GM12878 (cell line): ENCODE measurements around the gene TNFRSF6B. TPM values are rescaled to one million over a fixed set of nuclear protein-coding genes. Genes with fewer than 3 reads are reported as not detected.
A peak's percentile ranks its signal among the peaks of the same experiment; 100 is the strongest.

Experiments used
- ATAC-seq: fragments of 200-7000 bp; cut with Tn5 transposase; 3 replicates; pipeline ENCODE4 v1.9.1; 2020; ENCODE audit warnings: mild to moderate bottlenecking, moderate library complexity
- BruUV-seq: library from RNA; stranded (reverse); fragments of 400-500 nt; replicated peaks from 2 replicates; lab custom pipeline; 2021; lab: Mats Ljungman, UMichigan
- CTCF ChIA-PET: fragments of 300-600 bp; sonication (Branson Sonifier 250); formaldehyde crosslinking; extraction: SDS; loops from one replicate; lab custom pipeline; 2021; ENCODE audit warnings: inconsistent platforms; lab: Yijun Ruan, JAX
- POLR2A ChIA-PET: fragments of 350-600 bp; formaldehyde crosslinking; extraction: SDS; loops from one replicate; lab custom pipeline; 2021; ENCODE audit warnings: inconsistent platforms; lab: Charles Lee
- RAD21 ChIA-PET: fragments of 300-600 bp; sonication (Branson Sonifier 250); formaldehyde crosslinking; loops from one replicate; lab custom pipeline; 2023; ENCODE audit warnings: antibody characterized with exemption; ENCODE audit not compliant: unreplicated experiment; lab: Charles Lee
- SMC1A ChIA-PET: fragments of 300-600 bp; sonication (Branson Sonifier 250); formaldehyde crosslinking; loops from one replicate; lab custom pipeline; 2023; ENCODE audit not compliant: unreplicated experiment, uncharacterized antibody; lab: Charles Lee
- DNase-seq: peaks from one replicate; pipeline ENCODE4 v3.0.0-alpha.2; 2011; ENCODE audit warnings: low read depth, low spot score
- FAIRE-seq: peaks from 3 replicates; lab custom pipeline; 2011; peaks lifted over from hg19 to GRCh38; lab: Jason Lieb, UNC
- H2AFZ ChIP-seq: 2 replicates; pipeline ENCODE4 v1.6.0; 2011; ENCODE audit warnings: low read depth, low read length, control low read depth; ENCODE audit not compliant: control insufficient read depth
- H3K27ac ChIP-seq: 2 replicates; pipeline ENCODE4 v1.5.1; 2011; ENCODE audit warnings: control low read depth; ENCODE audit not compliant: control insufficient read depth, insufficient read depth
- H3K27me3 ChIP-seq, 2 experiments: replicated peaks in 1 of 2; 2 replicates each; pipeline versions ENCODE4 v1.6.0 to v1.6.1; 2011; ENCODE audit warnings: low read length in 1 of 2; ENCODE audit not compliant: control insufficient read depth in 2 of 2, insufficient read depth in 2 of 2
- H3K36me3 ChIP-seq, 2 experiments: 2 replicates each; pipeline ENCODE4 v1.5.1; 2011; ENCODE audit warnings: low read length in 1 of 2; ENCODE audit not compliant: control insufficient read depth in 2 of 2, insufficient read depth in 2 of 2
- H3K4me1 ChIP-seq: 2 replicates; pipeline ENCODE4 v1.6.1; 2011; ENCODE audit warnings: mild to moderate bottlenecking, low read length, moderate library complexity, mixed read lengths; ENCODE audit not compliant: control insufficient read depth, insufficient read depth
- H3K4me2 ChIP-seq: 2 replicates; pipeline ENCODE4 v1.6.0; 2011; ENCODE audit warnings: control low read depth; ENCODE audit not compliant: control insufficient read depth, insufficient read depth
- H3K4me3 ChIP-seq: fragments of 200-600 bp; sonication (generic); 2 replicates; pipeline ENCODE4 v1.5.1; 2016
- H3K79me2 ChIP-seq: 2 replicates; pipeline ENCODE4 v1.6.0; 2011; ENCODE audit warnings: low read length; ENCODE audit not compliant: control insufficient read depth, insufficient read depth
- H3K9ac ChIP-seq: 2 replicates; pipeline ENCODE4 v1.8.0; 2011; ENCODE audit warnings: low read length, control low read depth, mixed read lengths; ENCODE audit not compliant: control insufficient read depth, insufficient read depth
- H3K9me3 ChIP-seq: replicated peaks from 3 replicates; pipeline ENCODE4 v1.5.1; 2011; ENCODE audit warnings: mild to moderate bottlenecking, low read length; ENCODE audit not compliant: control insufficient read depth, insufficient read depth
- H4K20me1 ChIP-seq: 2 replicates; pipeline ENCODE4 v1.6.0; 2011; ENCODE audit not compliant: control insufficient read depth, insufficient read depth
- BMI1 ChIP-seq: fragments of 450-650 bp; IDR thresholded peaks from 2 replicates; pipeline ENCODE4 v1.6.1; 2016; ENCODE audit warnings: mild to moderate bottlenecking, moderate library complexity, borderline replicate concordance
- ETV6 ChIP-seq, 2 experiments: fragments of 450-650 bp in 1 of 2; IDR thresholded peaks in 1 of 2; conservative IDR thresholded peaks in 1 of 2; 2 replicates each; pipeline ENCODE4 v1.6.1; 2014; ENCODE audit warnings: antibody characterized with exemption in 1 of 2, borderline replicate concordance in 1 of 2, low read depth in 1 of 2, mild to moderate bottlenecking in 1 of 2, moderate library complexity in 1 of 2
- WGBS: methylation state at CpG from one replicate; pipeline ENCODE4 v1.1.6; 2016; ENCODE audit warnings: low lambda C conversion rate; ENCODE audit not compliant: insufficient replicate concordance, insufficient coverage; ENCODE audit errors: missing lambda C conversion rate; 5-methylcytosine and 5-hydroxymethylcytosine counted together
- in situ Hi-C: fragments of 300-500 bp; cut with MboI; formaldehyde crosslinking; loops from 9 replicates; pipeline ENCODE4 v1.14.3; 2018; ENCODE audit warnings: mixed read lengths
- intact Hi-C: fragments of 100-400 bp; cut with micrococcal nuclease; formaldehyde crosslinking; loops from one replicate; pipeline ENCODE4 v1.14.2; 2022; ENCODE audit not compliant: unreplicated experiment
- polyA plus RNA-seq, 11 experiments: library from polyadenylated mRNA; depleted of rRNA in 4 of 11; unstranded in 6 of 11; stranded (reverse) in 5 of 11; fragments of >200 nt; fragmentation: Nextera tagmentation in 4 of 11; fragmentation: Illumina TruSeq in 1 of 11; extraction: Ambion mirVana in 4 of 11; extraction: Trizol in 1 of 11; gene quantifications; 1 replicate in 1 of 11; 2 replicates in 10 of 11; pipeline versions ENCODE4 v1.2.1 to v1.2.3, GENCODE V29; 2011 to 2016; ENCODE audit warnings: inconsistent platforms in 2 of 11, missing spikeins in 2 of 11, low read depth in 1 of 11
- total RNA-seq, 4 experiments: library from RNA; depleted of rRNA in 3 of 4; stranded (reverse); fragments of >200 nt in 3 of 4; fragmentation: Illumina TruSeq in 1 of 4; extraction: Trizol in 1 of 4; gene quantifications; 2 replicates each; pipeline versions ENCODE4 v1.2.1 to v1.2.3, GENCODE V29; 2013 to 2021
- TF ChIP-seq, protein P1 (sequence below): IDR thresholded peaks from 2 replicates; pipeline ENCODE4 v1.6.1; 2012; ENCODE audit warnings: mild to moderate bottlenecking, low read depth, low read length
- TF ChIP-seq, protein P2 (sequence below): IDR thresholded peaks from 2 replicates; pipeline ENCODE4 v1.6.1; 2012; ENCODE audit warnings: low read length, inconsistent platforms
- TF ChIP-seq, protein P3 (sequence below), 3 experiments: IDR thresholded peaks in 2 of 3; conservative IDR thresholded peaks in 1 of 3; 2 replicates each; pipeline ENCODE4 v1.5.1; 2011; ENCODE audit warnings: low read depth in 3 of 3, low read length in 3 of 3, mild to moderate bottlenecking in 3 of 3, control low read depth in 2 of 3, moderate library complexity in 2 of 3, inconsistent platforms in 1 of 3, mixed read lengths in 1 of 3; ENCODE audit not compliant: control insufficient read depth in 2 of 3, insufficient read depth in 1 of 3; ENCODE audit errors: extremely low read depth in 1 of 3

TNFRSF6B gene
- total and polyA plus RNA-seq, 10 of the 15 experiments (the other 5 are each of a cell fraction or from before 2014, with no cell fraction given), result 0.67 to 2.2 (median 1.8) TPM; not detected in 7

DNA sequence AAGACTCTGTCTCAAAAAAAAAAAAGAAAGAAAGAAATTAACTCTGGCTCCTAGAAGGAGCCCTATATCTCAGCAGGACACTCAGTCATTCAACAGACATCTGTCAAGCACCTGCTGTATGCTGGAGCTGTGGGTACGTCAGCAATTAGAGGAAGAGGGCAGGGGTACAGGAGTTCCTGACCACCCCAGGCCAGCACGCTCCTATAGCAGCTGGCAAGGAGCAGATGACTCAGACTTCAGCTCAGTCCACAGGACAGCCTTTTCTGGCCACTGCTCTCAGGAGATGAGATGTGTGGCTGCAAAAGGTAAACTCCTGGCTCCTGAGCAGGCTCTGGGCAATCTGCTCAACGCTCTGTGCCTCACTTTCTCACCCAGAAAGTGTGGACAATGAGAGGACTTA, 40.0 kb upstream of the TNFRSF6B start:
- Histone ChIP-seq H3K9ac (no peak overlapping the region), H3K4me2 (no peak overlapping the region), H3K36me3 (peaks cover 0 to 2% of the 10 kb centered on the region in 2 experiments; a peak in 2 of 4 replicates), H3K27me3 (peaks cover 4 to 7% of the 10 kb centered on the region in 2 experiments; a peak in 3 of 4 replicates), H2AFZ (no peak overlapping the region), H3K79me2 (peaks cover 10% of the 10 kb centered on the region), H3K4me1 (peaks cover 8% of the 10 kb centered on the region), H3K9me3 (no peaks in the 10 kb centered on the region), H3K4me3 (no peak overlapping the region), H3K27ac (no peak overlapping the region), H4K20me1 (no peaks in the 10 kb centered on the region)
- ChIA-PET RAD21 (interaction anchor here (1.2 kb wide), 1 partner anchor 15 kb away, joined by 5 read pairs; no protein-coding TSS in a partner anchor), SMC1A (no interaction called here), POLR2A (interaction anchor here (0.6 kb wide), 1 partner anchor 82 kb away, joined by 6 read pairs; no protein-coding TSS in a partner anchor), CTCF (no interaction called here)
- FAIRE-seq, result no peak
- no TSS peak for BruUV-seq
- 53% methylated on average over 3 of the region's 3 CpGs for WGBS
- ATAC-seq, result no peak
- DNase-seq, result no peak
- intact Hi-C loops (no loop called here), in situ Hi-C loops (no loop called here)
- TF ChIP-seq BMI1, result no peak

DNA sequence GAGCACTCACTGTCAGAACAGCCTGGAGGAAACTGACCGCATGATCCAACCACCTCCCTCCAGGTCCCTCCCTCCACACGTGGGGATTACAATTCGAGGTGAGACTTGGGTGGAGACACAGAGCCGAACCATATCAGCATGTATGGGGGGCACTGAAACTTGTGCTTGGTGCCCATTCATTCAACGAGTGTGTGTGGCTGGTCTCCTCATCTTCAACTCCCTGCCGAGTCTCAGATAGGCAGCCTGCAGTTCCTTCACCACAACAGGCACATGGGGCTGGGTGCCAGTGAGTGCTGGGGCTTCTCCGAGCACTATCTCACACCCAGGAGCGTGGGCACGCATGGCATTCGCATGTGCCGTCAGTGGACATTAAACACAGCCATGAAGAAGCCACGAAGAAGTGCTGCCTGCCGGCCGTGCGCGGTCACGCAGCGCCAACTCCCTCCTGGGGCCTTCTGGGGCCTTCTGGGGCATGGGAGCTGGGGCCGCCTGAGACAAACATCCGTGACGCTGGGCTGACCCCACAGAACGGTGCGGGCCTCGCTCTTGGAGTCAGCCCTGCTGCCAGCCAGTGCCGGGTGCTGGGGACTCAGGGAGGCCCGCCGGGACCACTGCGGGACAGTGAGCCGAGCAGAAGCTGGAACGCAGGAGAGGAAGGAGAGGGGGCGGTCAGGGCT, 39.1 kb upstream of the TNFRSF6B start:
- H4K20me1 ChIP-seq, result no peaks in the 10 kb centered on the region
- H3K9ac ChIP-seq, result peak overlapping the region; percentile 78
- RAD21 ChIA-PET, result interaction anchor here (0.7 to 1.5 kb wide), 8 partner anchors 9 to 239 kb away, joined by 3 to 24 read pairs (median 4); partner anchors contain the start of genes LIME1, PTK6 and TPD52L2
- peaks cover 0 to 2% of the 10 kb centered on the region in 2 experiments; a peak in 2 of 4 replicates for H3K36me3 ChIP-seq
- WGBS, result 6% methylated on average over 31 of the region's 31 CpGs
- peak overlapping the region; percentile 84 for H3K27ac ChIP-seq
- no peak for DNase-seq
- peaks cover 10% of the 10 kb centered on the region for H3K79me2 ChIP-seq
- ATAC-seq, result peak; percentile 10
- intact Hi-C loops, result no loop called here
- H2AFZ ChIP-seq, result peak overlapping the region; percentile 87
- in situ Hi-C loops, result no loop called here
- no peak for FAIRE-seq
- POLR2A ChIA-PET, result interaction anchor here (0.8 to 1.5 kb wide), 6 partner anchors 9 to 120 kb away, joined by 3 to 13 read pairs (median 4); partner anchors contain the start of genes ARFRP1, GMEB2, HELZ2 and PTK6
- SMC1A ChIA-PET, result interaction anchor here (1.7 to 1.8 kb wide), 2 partner anchors 16 to 119 kb away, joined by 7 to 13 read pairs; partner anchors contain the start of gene PTK6
- H3K27me3 ChIP-seq, result peaks cover 2 to 7% of the 10 kb centered on the region in 2 experiments; a peak in 2 of 4 replicates
- H3K4me2 ChIP-seq, result peak overlapping the region; percentile 85
- CTCF ChIA-PET, result interaction anchor here (0.8 to 2.2 kb wide), 8 partner anchors 9 to 209 kb away, joined by 3 to 10 read pairs (median 4); partner anchors contain the start of genes ARFRP1, LIME1, PTK6 and TPD52L2
- H3K4me1 ChIP-seq, result peaks cover 8% of the 10 kb centered on the region
- H3K9me3 ChIP-seq, result no peaks in the 10 kb centered on the region
- peak overlapping the region; percentile 93 for H3K4me3 ChIP-seq
- BruUV-seq, result no TSS peak
- TF ChIP-seq, protein P1, sequence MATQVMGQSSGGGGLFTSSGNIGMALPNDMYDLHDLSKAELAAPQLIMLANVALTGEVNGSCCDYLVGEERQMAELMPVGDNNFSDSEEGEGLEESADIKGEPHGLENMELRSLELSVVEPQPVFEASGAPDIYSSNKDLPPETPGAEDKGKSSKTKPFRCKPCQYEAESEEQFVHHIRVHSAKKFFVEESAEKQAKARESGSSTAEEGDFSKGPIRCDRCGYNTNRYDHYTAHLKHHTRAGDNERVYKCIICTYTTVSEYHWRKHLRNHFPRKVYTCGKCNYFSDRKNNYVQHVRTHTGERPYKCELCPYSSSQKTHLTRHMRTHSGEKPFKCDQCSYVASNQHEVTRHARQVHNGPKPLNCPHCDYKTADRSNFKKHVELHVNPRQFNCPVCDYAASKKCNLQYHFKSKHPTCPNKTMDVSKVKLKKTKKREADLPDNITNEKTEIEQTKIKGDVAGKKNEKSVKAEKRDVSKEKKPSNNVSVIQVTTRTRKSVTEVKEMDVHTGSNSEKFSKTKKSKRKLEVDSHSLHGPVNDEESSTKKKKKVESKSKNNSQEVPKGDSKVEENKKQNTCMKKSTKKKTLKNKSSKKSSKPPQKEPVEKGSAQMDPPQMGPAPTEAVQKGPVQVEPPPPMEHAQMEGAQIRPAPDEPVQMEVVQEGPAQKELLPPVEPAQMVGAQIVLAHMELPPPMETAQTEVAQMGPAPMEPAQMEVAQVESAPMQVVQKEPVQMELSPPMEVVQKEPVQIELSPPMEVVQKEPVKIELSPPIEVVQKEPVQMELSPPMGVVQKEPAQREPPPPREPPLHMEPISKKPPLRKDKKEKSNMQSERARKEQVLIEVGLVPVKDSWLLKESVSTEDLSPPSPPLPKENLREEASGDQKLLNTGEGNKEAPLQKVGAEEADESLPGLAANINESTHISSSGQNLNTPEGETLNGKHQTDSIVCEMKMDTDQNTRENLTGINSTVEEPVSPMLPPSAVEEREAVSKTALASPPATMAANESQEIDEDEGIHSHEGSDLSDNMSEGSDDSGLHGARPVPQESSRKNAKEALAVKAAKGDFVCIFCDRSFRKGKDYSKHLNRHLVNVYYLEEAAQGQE, result no peak
- TF ChIP-seq, protein P2, sequence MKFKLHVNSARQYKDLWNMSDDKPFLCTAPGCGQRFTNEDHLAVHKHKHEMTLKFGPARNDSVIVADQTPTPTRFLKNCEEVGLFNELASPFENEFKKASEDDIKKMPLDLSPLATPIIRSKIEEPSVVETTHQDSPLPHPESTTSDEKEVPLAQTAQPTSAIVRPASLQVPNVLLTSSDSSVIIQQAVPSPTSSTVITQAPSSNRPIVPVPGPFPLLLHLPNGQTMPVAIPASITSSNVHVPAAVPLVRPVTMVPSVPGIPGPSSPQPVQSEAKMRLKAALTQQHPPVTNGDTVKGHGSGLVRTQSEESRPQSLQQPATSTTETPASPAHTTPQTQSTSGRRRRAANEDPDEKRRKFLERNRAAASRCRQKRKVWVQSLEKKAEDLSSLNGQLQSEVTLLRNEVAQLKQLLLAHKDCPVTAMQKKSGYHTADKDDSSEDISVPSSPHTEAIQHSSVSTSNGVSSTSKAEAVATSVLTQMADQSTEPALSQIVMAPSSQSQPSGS, result no peak
- TF ChIP-seq ETV6 (conservative IDR thresholded peaks at IDR 0.05 in 1 of 2, IDR thresholded peaks at IDR 0.05 in 1 of 2; ENCODE audit: borderline replicate concordance in 1 of 2, low read depth in 1 of 2), result peak in 1 of 2 experiments; percentile 85; a peak in 1 of 4 replicates
- TF ChIP-seq, protein P3, sequence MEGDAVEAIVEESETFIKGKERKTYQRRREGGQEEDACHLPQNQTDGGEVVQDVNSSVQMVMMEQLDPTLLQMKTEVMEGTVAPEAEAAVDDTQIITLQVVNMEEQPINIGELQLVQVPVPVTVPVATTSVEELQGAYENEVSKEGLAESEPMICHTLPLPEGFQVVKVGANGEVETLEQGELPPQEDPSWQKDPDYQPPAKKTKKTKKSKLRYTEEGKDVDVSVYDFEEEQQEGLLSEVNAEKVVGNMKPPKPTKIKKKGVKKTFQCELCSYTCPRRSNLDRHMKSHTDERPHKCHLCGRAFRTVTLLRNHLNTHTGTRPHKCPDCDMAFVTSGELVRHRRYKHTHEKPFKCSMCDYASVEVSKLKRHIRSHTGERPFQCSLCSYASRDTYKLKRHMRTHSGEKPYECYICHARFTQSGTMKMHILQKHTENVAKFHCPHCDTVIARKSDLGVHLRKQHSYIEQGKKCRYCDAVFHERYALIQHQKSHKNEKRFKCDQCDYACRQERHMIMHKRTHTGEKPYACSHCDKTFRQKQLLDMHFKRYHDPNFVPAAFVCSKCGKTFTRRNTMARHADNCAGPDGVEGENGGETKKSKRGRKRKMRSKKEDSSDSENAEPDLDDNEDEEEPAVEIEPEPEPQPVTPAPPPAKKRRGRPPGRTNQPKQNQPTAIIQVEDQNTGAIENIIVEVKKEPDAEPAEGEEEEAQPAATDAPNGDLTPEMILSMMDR (IDR thresholded peaks at IDR 0.05 in 2 of 3, conservative IDR thresholded peaks at IDR 0.05 in 1 of 3; ENCODE audit: control insufficient read depth in 2 of 3, extremely low read depth in 1 of 3, insufficient read depth in 1 of 3, low read depth in 3 of 3, low read length in 3 of 3), result 0 out of 6 replicates have a peak, but pooled peaks of 1 of the 3 experiments have one; percentile 8
